Suppressor macrophage (primary cell): ENCODE measurements around the gene YBX1.
"Not testable (repeated sequence)": the region's sequence is repeated elsewhere in the genome, so short reads cannot be mapped to it uniquely, and the experiment has no call there.

ENCODE experiments used
- DNase-seq, 4 experiments: peaks; one replicate each; pipeline ENCODE4 v3.0.0-alpha.2; 2020 to 2022

Gene YBX1

DNA sequence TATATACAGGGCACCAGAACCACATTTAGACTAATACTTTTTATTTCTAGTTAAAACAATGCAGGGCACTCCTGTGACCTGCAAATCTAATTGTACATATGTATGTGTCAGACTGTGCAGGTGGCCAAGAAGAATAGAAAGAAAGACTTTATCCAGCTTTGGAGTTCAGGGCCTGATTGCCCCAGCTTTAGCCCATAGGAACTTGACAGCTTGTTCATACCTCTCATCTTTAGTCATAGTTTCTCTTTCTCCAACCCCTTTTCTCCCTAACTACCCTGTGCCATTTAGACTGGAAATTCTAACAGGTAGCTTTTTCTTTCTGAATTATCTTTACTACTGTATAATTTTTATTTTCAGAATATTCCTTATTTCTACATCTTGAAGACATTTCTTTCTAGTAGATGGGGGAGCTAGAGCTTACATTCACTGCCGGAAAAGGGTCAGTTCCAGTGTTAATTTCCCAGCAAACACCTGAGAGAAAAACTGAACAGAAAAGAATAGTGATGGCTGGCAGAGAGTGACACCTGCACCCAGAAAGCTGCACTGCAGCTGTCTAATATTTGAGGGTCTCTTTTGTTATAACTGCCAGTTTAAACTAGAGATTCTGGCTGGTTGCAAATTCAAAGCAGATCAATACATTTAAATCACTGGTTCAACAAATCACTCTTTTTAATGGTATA, 8.4 kb downstream of the YBX1 start:
- no peak for DNase-seq

- no peak for DNase-seq
These were observed 8.9 kb downstream of the YBX1 start for GRCh38 chr1:42691157-42691498.

- DNase-seq, result no peak
These were observed 10.2 kb downstream of the YBX1 start for GRCh38 chr1:42692461-42692860.

DNA sequence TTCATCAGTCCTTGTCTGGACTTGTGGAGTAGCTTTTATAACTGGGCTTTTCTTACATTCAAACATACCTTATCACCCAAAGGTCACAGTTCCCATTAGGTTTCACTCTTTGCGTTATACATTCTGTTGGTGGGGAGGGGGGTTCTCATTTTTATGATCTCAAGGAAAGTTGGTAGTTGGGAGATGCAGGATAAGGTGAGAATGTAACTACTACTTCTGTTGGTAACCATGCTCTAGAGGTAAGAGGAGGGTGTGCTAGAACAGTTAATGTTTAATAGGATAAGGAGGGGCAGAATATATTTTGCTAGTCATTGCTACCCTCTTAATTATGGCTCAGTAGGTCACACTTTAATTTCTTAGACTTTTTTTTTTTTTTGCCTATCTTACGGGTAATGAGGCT, 10.7 kb downstream of the YBX1 start:
- no peak for DNase-seq

GRCh38 chr1:42698081-42698813, 16.0 kb downstream of the YBX1 start:
- no peak for DNase-seq

DNA sequence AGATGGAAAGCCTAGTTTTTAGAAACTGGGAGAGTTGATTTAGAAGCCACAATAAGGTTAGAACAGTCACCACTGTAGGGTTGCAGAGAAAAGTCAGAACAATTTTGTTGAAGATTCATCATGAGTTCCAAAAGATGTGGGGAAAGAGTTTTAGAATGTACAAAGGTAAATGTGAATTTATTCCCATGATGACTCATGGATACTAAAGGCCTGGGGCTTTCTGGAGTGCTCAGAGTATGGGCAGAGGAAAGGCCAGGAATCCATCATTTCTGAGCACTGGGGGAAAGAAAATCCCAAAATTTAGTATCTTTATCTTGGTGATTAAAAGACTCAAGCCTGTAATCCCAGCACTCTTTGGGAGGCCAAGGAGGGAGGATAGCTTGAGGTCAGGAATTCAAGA, 17.8 kb downstream of the YBX1 start:
- no peak for DNase-seq

DNA sequence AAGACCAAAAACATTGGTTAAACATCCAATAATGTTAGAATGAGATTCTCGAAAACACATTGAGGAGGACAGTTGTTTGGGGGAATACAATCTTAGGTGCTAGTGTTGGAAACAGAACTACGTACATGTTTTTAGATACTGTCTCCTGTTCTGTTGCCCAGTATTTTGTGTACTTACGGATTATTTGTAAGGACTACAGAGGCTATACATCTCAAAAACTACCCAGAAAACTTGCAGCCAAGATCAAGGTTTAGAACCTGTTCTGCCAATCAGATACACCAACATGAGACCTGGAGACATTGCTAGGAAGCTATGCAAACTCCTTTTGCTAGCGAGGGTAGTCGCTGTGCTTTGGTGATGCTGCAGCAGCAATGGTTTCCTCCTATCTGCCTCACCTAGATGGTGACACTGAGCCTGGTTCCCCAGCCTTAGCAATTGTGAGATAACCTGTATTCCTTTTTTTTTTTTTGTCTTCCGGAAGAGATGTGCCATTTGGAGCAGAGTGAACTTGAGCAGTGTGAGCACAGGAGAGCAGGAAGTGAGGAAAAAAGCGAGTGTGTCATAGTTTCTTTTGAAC, 21.8 kb downstream of the YBX1 start:
- no peak for DNase-seq

DNA sequence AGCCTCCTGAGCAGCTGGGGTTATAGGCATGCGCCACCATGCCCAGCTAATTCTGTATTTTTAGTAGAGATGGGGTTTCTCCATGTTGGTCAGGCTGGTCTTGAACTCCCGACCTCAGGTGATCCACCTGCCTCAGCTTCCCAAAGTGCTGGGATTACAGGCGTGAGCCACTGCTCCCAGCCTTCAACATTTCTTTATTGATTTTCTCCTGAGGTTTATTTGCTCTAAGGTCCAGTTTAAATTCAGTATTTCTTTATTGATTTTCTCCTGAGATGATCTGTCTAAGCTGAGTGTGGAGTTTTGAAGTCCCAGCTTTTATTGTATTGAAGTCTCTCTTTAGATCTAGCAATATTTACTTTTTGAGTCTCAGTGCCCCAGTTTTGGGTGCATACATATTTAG, 30.6 kb downstream of the YBX1 start:
- not testable (repeated sequence) for DNase-seq

DNA sequence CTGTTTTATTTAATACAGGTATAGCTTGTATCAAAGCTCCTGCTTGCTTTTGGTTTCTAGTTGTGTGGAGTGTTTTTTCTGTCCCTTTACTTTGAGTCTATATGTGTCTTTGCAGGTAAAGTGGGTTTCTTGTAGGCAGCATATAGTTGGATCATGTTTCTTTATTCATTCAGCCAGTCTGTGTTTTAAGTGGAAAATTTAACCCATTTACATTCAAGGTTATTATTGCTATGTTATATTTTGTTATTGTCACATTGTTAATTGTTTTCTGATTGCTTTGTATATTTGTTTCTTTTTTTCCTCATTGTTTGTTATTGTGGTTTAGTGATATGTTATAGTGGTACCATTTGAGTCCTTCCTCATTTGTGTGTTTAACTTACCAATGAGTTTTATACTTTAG, 31.1 kb downstream of the YBX1 start:
- DNase-seq, result no peak

DNA sequence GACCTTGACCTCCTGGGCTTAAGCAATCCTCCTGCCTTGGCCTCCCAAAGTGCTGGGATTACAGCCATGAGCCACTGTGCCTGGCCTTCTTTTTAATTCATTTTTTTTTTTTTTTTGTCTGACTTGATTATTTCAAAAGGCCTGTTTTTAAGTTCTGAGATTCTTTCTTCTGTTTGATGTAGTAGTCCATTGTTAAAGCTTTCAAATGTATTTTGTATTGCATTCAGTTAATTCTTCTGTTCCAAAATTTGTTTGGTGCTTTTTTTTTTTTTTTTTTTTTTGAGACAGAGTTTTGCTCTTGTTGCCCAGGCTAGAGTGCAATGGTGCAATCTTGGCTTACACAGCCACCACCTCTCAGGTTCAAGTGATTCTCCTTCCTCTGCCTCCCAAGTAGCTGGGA, 32.2 kb downstream of the YBX1 start:
- not testable (repeated sequence) for DNase-seq

DNA sequence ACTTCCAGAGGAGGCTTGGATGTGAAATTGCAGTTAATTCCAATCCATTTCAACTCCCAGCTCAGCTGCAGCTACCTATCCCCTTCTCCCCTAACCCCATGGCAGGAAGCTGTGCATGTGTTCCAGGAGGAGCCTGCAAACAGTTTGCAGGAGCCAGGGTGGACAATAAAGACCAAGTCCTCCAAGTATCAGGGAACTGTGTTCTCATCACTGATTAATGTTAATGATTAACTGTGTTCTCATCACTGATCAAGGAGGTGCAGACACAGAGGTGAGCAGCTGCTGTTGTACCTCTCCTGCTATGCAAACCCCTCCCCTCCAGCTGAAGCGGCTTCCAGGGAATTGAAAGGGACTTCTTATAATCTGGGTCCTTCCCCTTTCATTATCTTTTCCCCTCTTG, 38.6 kb downstream of the YBX1 start:
- DNase-seq, result no peak

DNA sequence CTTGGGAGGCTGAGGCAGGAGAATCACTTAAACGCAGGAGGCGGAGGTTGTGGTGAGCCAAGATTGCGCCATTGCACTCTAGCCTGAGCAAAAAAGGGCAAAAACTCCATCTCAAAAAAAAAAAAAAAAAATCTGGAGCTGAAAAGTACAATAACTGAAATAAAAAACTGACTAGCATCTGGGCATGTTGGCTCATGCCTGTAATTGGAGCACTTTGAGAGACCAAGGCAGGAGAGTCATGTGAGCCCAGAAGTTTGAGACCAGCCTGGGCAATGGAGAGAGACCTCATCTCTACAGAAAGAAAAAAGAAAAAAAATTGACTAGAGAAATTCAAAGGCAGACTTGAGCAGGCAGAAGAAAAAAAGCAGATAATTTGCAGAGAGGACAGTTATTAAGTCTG, 39.7 kb downstream of the YBX1 start:
- DNase-seq, result no peak

GRCh38 chr1:42722403-42722802, 40.2 kb downstream of the YBX1 start:
- DNase-seq, result not testable (repeated sequence)

GRCh38 chr1:42723511-42723910, 41.3 kb downstream of the YBX1 start:
- DNase-seq, result peak in 3 of 4 experiments; percentile 11 to 26 (median 23)

DNA sequence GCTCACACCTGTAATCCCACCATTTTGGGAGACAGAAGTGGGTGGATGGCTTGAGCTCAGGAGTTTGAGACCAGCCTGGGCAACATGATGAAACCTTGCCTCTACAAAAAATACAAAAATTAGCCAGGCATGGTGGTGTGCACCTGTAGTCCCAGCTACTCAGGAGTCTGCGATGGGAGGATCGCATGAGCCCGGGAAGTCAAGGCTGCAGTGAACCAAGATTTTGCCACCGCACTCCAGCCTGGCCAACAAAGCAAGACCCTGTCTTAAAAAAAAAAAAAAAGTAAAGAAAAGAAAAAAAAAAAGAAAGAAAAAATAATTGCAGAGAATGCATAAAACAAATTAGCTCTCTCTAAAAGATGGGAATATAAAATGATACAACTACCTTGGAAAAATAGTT, 43.6 kb downstream of the YBX1 start:
- not testable (repeated sequence) for DNase-seq

DNA sequence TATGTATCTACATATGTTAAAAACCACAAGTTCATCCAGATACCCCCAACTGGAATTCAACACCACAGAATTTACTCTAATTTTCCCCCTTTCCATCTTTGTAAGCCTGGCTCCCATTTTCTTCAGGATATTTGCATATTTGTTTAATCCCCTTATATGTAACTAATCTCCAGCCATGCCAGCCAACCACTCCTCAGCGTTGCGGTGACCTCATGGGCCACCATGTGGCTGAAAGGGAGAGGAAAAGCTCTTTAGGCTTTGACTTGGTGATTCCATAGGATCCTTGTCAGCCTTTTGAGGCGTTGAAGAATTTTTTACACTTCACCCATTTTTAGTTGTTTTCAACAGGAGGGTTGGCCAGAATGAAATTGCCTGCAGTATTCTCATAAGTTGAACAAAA, 47.8 kb downstream of the YBX1 start:
- DNase-seq, result no peak

GRCh38 chr1:42730988-42731387, 48.8 kb downstream of the YBX1 start:
- DNase-seq, result no peak

DNA sequence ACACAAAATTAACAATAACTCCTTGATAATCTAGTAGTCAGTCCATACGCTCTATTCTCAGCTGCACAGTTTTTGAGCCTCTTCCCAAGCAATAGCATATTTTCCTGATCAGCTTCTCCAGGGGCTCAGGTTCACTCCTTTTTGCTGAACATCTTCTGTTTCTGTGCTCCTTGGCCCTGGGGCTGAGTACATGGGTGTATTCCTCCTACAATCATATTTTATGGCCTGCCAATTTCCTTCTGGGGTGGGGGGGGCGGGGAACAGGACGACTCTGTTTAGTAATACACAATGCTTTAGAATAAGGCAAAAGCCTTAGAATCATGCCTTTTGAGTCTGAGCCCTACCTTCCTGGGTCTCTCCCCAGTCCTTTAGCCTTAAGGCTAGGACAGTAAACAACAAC, 49.4 kb downstream of the YBX1 start:
- no peak for DNase-seq

DNA sequence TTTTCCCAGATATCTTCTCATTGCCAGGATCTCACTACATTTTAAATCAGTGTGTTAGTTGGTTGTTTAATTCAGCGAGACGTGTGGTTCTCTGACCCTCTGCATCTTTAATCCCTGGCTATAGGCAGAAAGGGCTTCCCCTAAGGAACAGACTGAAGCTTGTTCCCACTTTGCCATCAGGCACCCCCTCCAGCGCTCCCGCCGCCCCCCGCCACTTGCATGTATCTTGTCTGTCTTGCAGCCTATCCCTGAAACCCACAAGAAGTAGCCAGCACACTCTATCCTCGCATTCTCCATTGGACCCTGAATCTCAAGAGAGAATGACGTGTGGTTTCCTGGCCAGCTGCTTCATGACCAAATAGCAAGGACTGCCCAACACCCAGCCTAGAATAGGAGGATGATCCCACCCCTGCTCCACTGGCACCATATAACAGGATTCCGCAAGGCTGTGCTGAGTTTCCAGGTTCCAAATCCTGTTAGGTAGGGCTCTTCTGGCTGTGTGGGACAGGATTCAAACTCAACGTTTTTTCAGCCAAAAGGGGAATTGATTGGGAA, 50.0 kb downstream of the YBX1 start:
- DNase-seq, result peak in 1 of 4 experiments; percentile 21

- no peak for DNase-seq
These were observed 51.4 kb downstream of the YBX1 start for GRCh38 chr1:42733415-42734200.

DNA sequence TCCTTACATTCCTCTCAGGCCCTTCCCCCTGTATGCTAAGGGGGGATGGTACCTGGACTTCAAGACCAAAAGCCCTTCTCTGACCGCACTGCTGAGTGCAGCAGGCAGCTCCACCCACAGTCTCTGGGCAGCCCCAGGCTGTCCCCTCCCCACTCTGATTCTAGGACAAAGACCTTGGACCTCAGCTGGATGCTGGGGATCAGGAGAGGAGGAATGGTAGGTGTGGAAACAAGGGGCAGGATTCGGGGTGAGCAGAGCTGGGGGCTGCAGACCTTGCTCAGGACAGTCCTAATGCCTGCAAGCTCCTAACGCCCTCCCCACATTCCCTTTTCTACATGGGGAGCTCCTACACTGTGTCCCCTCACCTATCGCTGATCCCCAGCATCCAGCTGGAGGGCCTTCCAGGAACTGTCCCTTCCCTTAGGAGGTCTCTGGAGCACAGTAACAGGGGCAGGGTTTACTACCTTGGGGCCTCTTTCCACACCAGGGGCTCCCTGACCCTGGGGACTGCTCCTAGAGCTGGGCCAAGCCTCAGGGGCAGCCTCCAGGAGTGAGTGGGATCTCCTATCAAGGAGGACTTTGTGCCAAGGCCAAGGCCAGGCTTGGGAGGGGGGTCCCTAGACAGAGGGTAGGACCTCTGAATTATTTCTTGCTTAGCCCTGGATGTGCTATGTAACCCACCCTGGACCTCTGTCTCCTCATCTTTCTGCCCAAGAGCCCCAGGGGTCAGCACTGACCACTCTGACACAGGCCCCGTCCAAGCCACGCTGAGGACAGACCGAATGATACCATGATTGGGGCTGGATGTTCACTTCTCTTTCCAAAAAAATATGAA, 52.2 kb downstream of the YBX1 start:
- DNase-seq, result no peak

DNA sequence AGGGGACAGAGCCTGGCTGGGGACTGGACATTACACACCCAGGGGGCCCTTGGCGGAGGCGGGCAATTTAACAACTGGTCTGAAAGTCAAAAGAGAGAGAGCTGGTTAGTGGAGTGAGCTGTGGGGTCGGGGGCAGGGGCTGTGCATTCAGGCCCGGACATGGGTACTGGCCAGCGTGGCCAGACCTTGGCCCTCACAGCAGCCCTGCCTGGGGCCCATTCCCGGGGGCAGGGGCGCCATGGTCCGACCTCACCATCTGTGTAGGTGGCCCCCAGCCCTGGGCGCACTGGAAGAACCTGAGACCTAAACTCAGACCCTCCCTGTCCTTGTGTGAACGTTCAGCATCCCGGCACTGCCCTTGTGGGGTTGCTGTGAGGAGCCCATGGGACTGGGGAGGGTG, 52.8 kb downstream of the YBX1 start:
- no peak for DNase-seq
